ENCODE data around the gene LRRC18.

LRRC18 gene

DNA sequence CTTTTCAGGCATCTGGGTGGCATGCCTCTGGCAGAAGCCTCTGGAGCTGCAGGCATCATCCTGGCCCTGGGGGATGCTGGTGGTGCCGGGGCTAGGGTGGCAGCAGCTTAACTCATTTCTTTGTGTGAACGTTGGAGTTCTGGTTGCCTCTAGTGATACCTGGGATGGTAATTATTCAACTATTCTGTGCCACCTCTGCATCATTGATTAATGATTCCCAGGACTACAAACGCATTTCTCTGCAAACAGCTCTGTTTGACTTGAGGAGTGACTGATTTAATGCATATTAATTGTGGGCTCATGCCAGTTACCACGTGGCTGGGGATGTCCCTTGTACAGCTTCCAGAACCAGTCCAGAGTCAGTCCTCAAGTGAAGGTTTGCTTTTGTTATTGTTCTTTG lies 55.9 kb downstream of the LRRC18 start:
- Histone ChIP-seq H3K4me1 (ENCODE audit: insufficient read depth, low read length) (no peaks in the 10 kb centered on the region), H2AFZ (ENCODE audit: low read depth, low read length) (no peak overlapping the region), H3K27ac (ENCODE audit: low read length) (no peak overlapping the region), H3K4me2 (ENCODE audit: insufficient read depth, low read length) (no peak overlapping the region), H3K9me3 (ENCODE audit: insufficient read depth, low read length, severe bottlenecking) (no peaks in the 10 kb centered on the region), H3K36me3 (ENCODE audit: insufficient read depth, low read length) (no peaks in the 10 kb centered on the region), H3K27me3 (ENCODE audit: insufficient read depth, low read length, poor library complexity) (no peaks in the 10 kb centered on the region), H3K4me3 (ENCODE audit: low read depth in 1 of 2, low read length in 2 of 2) (no peak overlapping the region), H4K20me1 (ENCODE audit: insufficient read depth, low read length) (no peaks in the 10 kb centered on the region), H3K79me2 (ENCODE audit: insufficient read depth, low read length) (no peaks in the 10 kb centered on the region), H3K9ac (ENCODE audit: low read depth, low read length) (no peak overlapping the region)
- ATAC-seq (ENCODE audit: insufficient read depth, low read depth) (no peak), DNase-seq (no peak)
- no peak for TF ChIP-seq EZH2 (IDR thresholded peaks at IDR 0.05; ENCODE audit: borderline replicate concordance, low read depth, low read length, severe bottlenecking)
- TF ChIP-seq, protein P1, sequence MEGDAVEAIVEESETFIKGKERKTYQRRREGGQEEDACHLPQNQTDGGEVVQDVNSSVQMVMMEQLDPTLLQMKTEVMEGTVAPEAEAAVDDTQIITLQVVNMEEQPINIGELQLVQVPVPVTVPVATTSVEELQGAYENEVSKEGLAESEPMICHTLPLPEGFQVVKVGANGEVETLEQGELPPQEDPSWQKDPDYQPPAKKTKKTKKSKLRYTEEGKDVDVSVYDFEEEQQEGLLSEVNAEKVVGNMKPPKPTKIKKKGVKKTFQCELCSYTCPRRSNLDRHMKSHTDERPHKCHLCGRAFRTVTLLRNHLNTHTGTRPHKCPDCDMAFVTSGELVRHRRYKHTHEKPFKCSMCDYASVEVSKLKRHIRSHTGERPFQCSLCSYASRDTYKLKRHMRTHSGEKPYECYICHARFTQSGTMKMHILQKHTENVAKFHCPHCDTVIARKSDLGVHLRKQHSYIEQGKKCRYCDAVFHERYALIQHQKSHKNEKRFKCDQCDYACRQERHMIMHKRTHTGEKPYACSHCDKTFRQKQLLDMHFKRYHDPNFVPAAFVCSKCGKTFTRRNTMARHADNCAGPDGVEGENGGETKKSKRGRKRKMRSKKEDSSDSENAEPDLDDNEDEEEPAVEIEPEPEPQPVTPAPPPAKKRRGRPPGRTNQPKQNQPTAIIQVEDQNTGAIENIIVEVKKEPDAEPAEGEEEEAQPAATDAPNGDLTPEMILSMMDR (IDR thresholded peaks at IDR 0.05; ENCODE audit: borderline replicate concordance, extremely low read depth, low read length, poor library complexity, severe bottlenecking) = no peak

DNA sequence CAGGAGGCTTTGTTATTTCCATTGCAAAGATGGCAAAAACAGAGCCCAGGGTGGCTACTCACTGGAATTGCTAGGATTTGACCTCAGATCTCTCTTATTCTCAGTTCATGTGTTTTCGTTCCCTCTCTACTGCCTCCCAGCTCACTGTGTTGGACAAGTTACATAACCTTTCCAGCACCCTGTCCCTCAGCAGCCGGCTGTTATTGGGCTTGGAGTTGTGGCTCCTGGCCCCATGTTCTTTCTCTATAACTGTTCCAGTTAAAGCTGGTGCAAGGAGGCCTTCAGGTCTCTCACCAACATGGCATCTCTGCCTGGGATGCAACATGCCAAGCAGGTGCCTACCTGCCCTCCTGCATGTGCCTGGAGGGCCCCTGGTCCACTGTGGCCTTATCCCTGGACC lies 56.8 kb downstream of the LRRC18 start:
- ATAC-seq (ENCODE audit: insufficient read depth, low read depth) (no peak), DNase-seq (no peak)
- Histone ChIP-seq H3K9ac (ENCODE audit: low read depth, low read length) (no peak overlapping the region), H2AFZ (ENCODE audit: low read depth, low read length) (no peak overlapping the region), H3K4me1 (ENCODE audit: insufficient read depth, low read length) (no peaks in the 10 kb centered on the region), H3K36me3 (ENCODE audit: insufficient read depth, low read length) (no peaks in the 10 kb centered on the region), H3K4me2 (ENCODE audit: insufficient read depth, low read length) (no peak overlapping the region), H3K27me3 (ENCODE audit: insufficient read depth, low read length, poor library complexity) (no peaks in the 10 kb centered on the region), H3K27ac (ENCODE audit: low read length) (no peak overlapping the region), H3K4me3 (ENCODE audit: low read depth in 1 of 2, low read length in 2 of 2) (no peak overlapping the region), H3K9me3 (ENCODE audit: insufficient read depth, low read length, severe bottlenecking) (no peaks in the 10 kb centered on the region), H4K20me1 (ENCODE audit: insufficient read depth, low read length) (no peaks in the 10 kb centered on the region), H3K79me2 (ENCODE audit: insufficient read depth, low read length) (no peaks in the 10 kb centered on the region)
- TF ChIP-seq EZH2 (IDR thresholded peaks at IDR 0.05; ENCODE audit: borderline replicate concordance, low read depth, low read length, severe bottlenecking) = no peak
- TF ChIP-seq, protein P1 (IDR thresholded peaks at IDR 0.05; ENCODE audit: borderline replicate concordance, extremely low read depth, low read length, poor library complexity, severe bottlenecking) = no peak

DNA sequence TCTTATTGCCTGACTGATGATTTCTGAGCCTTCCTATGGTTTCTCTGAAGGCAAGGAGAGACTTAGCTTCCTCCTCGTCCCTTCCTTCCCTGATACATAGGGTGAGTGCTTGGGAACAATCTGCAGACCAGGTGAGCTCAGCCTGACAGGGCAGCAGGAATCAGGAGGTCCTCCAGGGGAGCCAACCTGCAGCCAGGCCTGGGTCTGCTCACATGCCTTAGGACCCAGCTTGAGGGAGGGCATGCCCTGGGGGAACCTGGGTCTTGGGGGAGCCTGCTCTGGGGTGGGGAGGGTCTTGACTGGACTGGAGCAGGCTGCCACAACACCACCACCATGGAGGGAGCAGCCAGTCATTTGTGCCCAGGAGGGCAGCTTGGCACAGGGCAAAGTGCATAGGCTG lies 57.7 kb downstream of the LRRC18 start:
- DNase-seq = no peak
- Histone ChIP-seq H3K9me3 (ENCODE audit: insufficient read depth, low read length, severe bottlenecking) (no peaks in the 10 kb centered on the region), H3K27me3 (ENCODE audit: insufficient read depth, low read length, poor library complexity) (no peaks in the 10 kb centered on the region), H3K9ac (ENCODE audit: low read depth, low read length) (no peak overlapping the region), H3K4me1 (ENCODE audit: insufficient read depth, low read length) (no peaks in the 10 kb centered on the region), H3K4me2 (ENCODE audit: insufficient read depth, low read length) (no peak overlapping the region), H3K27ac (ENCODE audit: low read length) (no peak overlapping the region), H3K36me3 (ENCODE audit: insufficient read depth, low read length) (no peaks in the 10 kb centered on the region), H3K79me2 (ENCODE audit: insufficient read depth, low read length) (no peaks in the 10 kb centered on the region), H4K20me1 (ENCODE audit: insufficient read depth, low read length) (no peaks in the 10 kb centered on the region), H2AFZ (ENCODE audit: low read depth, low read length) (no peak overlapping the region), H3K4me3 (ENCODE audit: low read depth in 1 of 2, low read length in 2 of 2) (no peak overlapping the region)
- TF ChIP-seq, protein P1 (IDR thresholded peaks at IDR 0.05; ENCODE audit: borderline replicate concordance, extremely low read depth, low read length, poor library complexity, severe bottlenecking) = no peak
- no peak for TF ChIP-seq EZH2 (IDR thresholded peaks at IDR 0.05; ENCODE audit: borderline replicate concordance, low read depth, low read length, severe bottlenecking)
- no peak for ATAC-seq (ENCODE audit: insufficient read depth, low read depth)
